Activated T-cell treated with anti-CD3 and anti-CD28 coated beads, Interleukin-2, amount 50 U/mL, for 24 hours (primary cell): ENCODE results near the gene EDIL3.

Source experiments
- DNase-seq: peaks from one replicate; pipeline ENCODE4 v3.0.0-alpha.2; 2020
- H3K27ac Mint-ChIP-seq: 2 replicates; pipeline ENCODE4 v1.8.0; 2020; ENCODE audit warnings: mild to moderate bottlenecking, mixed read lengths
- H3K27me3 Mint-ChIP-seq: 2 replicates; pipeline ENCODE4 v1.8.0; 2020; ENCODE audit warnings: mixed read lengths
- H3K36me3 Mint-ChIP-seq: 2 replicates; pipeline ENCODE4 v1.8.0; 2020; ENCODE audit warnings: low read depth, mixed read lengths
- H3K4me1 Mint-ChIP-seq: 2 replicates; pipeline ENCODE4 v1.8.0; 2020; ENCODE audit warnings: low read depth, mixed read lengths
- H3K4me3 Mint-ChIP-seq: 2 replicates; pipeline ENCODE4 v1.8.0; 2020; ENCODE audit warnings: mild to moderate bottlenecking, moderate library complexity, mixed read lengths
- H3K9me3 Mint-ChIP-seq: 2 replicates; pipeline ENCODE4 v1.8.0; 2020; ENCODE audit warnings: mixed read lengths

Gene EDIL3

DNA sequence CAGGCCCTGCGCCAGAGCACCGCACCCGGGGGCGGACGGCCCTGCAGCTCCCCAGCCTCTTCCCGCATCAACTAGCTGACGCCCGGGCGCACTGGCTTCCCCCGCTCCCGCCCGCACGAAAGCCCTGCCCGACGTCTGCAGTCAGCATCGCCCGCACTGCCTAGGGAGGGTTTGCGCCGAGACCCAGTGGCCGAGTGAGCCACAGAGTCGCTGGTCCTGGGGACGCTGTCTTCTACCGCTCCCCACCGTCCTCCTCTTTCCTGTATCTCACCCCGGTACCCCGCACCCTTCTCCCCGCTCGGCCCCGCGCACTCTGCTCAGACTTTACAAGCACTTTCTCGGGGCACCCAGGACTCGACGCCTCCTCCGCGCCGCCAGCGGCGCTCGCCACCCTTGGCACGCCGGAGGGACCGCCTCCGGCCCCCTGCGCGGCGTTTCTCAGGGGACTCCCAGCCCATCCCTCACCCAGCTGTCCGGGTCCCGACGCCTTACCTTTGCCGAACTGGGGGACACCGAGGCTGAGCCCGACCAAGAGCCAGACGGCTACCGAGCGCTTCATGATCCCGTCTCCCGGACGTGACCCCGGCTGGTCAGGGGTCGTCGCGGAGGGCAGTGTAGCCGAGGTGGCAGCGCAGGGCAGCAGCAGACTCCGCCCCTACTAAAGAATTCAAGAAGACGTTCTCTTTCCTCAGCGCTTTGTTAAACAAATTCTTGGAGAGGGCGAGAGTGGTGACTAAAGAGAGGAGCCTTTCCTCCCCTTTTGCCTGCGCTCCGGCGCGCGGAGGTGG is 670 bp downstream of the EDIL3 start:
- Mint-ChIP-seq H3K27me3 (peaks cover 49% of the 10 kb centered on the region), H3K9me3 (no peaks in the 10 kb centered on the region), H3K27ac (no peak overlapping the region), H3K4me1 (peaks cover 8% of the 10 kb centered on the region), H3K36me3 (no peaks in the 10 kb centered on the region), H3K4me3 (no peak overlapping the region)
- no peak for DNase-seq

DNA sequence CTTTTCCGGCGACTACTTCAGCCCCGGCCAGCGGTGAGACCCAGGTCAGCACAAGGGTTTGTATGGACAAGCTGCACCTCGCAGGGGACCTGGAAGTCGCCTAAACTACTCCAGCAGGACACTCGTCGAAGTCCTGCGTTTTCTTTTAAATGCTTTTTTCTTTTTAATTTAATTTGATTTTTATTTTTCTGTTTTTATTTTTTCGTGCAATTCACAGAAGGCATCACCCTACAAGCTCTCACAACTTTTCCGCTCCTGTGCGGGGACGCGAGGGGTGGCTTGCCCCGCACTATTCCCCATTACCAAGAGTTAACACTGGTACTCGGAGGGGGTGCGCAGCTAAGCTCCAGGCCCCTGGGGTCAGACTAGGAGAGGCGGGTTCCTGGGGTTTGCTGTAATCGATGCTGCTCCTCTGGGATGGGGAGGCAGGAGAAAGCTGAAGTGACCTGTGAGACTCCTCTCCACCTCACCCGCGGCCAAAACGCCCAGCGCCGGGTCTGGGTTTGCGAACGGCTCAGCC is 1.3 kb downstream of the EDIL3 start:
- H3K27ac Mint-ChIP-seq, result no peak overlapping the region
- peaks cover 49% of the 10 kb centered on the region for H3K27me3 Mint-ChIP-seq
- peaks cover 8% of the 10 kb centered on the region for H3K4me1 Mint-ChIP-seq
- no peaks in the 10 kb centered on the region for H3K36me3 Mint-ChIP-seq
- no peak overlapping the region for H3K4me3 Mint-ChIP-seq
- H3K9me3 Mint-ChIP-seq, result no peaks in the 10 kb centered on the region
- DNase-seq, result no peak

DNA sequence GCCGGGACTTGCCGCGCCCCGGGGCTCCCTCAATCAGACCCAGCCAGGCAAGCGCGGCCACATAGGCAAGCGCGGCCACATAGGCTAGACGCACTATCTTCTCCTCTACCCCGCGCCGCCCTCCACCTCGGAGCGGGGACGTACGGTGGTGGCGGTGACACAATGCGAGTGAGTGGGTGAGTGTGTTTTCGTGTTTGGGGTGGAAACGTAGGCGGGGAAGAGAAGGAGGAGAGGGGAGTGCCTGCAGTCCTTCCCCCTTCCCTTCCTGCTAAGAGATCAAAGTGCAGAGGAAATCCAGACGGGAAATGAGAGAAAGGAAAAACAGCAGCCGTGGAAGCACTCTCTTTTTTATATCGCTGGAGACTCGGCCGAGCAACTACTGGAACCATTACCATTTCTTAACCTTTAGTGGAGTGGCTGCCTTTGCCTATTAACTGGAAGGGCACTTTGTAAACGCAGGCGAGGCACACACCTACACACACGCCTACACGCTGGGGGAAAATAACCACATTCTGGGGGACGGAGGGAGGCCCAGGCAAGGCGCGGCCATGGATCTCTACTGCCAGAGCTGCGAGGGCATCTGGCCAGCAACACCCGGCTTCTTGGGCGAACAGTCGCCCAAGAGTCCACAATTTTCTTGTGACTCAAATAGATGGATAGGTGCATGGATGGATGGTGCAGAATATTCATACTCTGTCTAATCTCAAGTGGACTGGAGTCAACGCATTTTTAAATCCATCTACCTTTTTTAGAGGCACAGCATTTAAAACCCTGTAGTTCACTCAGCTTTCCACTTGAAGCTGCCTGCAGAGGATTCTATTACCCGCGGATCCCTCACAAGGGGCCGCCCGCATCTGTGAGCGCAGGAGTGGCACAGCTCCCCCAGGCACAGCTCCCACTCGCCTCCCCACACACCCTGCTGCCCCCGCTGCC is 2.1 kb downstream of the EDIL3 start:
- no peak for DNase-seq
- H3K4me1 Mint-ChIP-seq, result peaks cover 8% of the 10 kb centered on the region
- no peak overlapping the region for H3K4me3 Mint-ChIP-seq
- H3K27me3 Mint-ChIP-seq, result peaks cover 49% of the 10 kb centered on the region
- no peaks in the 10 kb centered on the region for H3K9me3 Mint-ChIP-seq
- no peak overlapping the region for H3K27ac Mint-ChIP-seq
- no peaks in the 10 kb centered on the region for H3K36me3 Mint-ChIP-seq

DNA sequence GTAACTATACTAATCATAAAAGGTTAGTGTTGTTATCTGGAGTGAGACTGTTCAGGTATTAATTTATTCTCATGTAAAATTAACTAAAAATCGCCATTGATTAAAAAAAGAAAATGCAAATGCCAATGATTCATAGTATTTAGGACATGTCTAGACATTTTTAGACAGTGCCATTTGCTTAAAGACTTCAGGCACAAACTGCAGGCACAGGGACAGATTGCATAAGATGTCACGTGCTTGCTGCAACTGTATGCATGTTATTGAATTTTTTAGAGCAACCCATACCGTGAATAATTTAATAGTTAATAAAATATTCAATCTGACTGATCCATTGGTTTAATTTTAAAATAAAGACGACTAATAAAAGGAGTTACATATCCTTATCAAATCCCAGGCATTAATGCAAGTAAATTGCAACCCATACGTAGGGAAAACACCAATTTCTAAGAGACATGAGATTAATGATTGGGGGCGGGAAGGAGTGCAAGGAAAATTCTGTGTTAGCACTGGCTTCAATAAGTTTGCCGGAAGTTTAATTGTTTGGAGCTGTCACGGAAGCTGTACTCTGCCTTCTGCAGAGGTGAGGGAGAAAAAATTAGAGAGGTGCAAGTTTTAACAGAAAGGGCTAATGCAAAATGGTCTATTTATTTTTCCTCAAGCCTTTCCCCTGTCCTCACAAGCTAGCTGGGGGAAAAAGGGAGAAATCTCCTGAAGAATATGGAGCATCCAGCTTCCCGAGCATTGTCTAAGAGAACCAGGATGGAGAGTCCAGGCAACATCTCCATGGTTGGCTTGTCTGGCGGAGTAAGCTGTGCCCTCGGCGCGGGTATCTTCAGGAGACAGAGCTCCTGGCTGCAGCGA is 2.9 kb downstream of the EDIL3 start:
- H3K4me1 Mint-ChIP-seq, result peaks cover 8% of the 10 kb centered on the region
- peaks cover 47% of the 10 kb centered on the region for H3K27me3 Mint-ChIP-seq
- H3K27ac Mint-ChIP-seq, result no peak overlapping the region
- H3K36me3 Mint-ChIP-seq, result no peaks in the 10 kb centered on the region
- DNase-seq, result no peak
- no peak overlapping the region for H3K4me3 Mint-ChIP-seq
- no peaks in the 10 kb centered on the region for H3K9me3 Mint-ChIP-seq

DNA sequence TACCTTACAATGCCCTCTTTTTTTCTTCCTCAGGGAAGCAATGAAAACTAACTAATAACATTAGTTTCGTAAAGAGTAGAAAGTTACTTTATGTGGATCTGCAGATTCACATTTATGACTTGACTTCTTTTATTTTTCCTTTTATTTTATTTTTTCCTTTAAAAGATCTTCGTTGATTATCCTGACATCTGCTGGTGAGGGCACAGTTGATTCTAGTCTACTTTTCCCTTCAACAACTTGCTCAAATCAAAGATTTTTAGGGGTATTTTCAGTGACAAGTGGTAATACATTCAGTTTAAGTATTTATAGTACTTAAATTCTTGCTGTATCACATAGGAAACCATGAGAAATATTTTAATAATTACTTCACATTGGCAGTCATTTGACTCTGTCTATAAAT is 4.9 kb downstream of the EDIL3 start:
- no peak overlapping the region for H3K4me3 Mint-ChIP-seq
- no peak overlapping the region for H3K27ac Mint-ChIP-seq
- H3K27me3 Mint-ChIP-seq, result peaks cover 28% of the 10 kb centered on the region
- H3K4me1 Mint-ChIP-seq, result peaks cover 8% of the 10 kb centered on the region
- no peak for DNase-seq
- no peaks in the 10 kb centered on the region for H3K9me3 Mint-ChIP-seq
- H3K36me3 Mint-ChIP-seq, result no peaks in the 10 kb centered on the region

DNA sequence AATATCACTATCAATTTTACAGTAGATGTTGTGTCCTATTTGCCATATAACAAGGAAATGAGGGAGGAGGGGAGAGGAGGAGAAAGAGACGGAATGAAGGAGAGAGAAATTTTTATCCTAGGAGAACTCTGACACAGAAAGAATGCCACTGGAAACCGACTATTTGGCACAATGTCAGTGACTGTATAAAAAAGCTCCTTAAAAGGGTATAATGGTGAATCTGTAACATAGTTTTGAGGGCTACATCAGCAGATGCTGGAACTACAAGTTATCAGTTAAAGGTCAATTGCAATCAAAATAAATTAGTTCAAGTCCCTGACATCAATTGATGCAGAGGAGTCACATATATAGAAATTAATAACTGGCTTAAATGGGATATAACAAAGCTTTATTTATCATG is 5.7 kb downstream of the EDIL3 start:
- DNase-seq, result no peak
- H3K27ac Mint-ChIP-seq, result no peak overlapping the region
- H3K36me3 Mint-ChIP-seq, result no peaks in the 10 kb centered on the region
- peaks cover 24% of the 10 kb centered on the region for H3K27me3 Mint-ChIP-seq
- no peaks in the 10 kb centered on the region for H3K9me3 Mint-ChIP-seq
- peaks cover 7% of the 10 kb centered on the region for H3K4me1 Mint-ChIP-seq
- H3K4me3 Mint-ChIP-seq, result no peak overlapping the region

DNA sequence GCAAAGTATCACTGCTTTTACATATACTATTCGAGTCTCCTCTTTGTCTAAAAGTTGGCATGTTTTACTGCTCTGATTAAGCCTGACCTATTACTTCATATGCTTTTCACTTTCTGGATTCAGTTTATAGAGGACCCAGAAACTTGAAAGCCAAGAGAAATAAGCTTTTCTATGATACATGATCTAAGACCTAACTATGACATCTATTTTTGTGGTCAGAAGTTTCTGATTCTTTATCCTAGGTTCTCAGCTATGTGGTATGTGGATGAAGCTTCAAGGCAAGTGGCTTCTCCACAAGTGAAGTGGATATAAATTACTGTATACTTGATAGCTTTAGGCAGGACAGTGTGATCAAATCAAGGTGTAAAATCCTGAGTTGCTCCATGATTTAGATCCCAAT is 6.3 kb downstream of the EDIL3 start:
- no peak overlapping the region for H3K4me3 Mint-ChIP-seq
- H3K27me3 Mint-ChIP-seq, result peaks cover 19% of the 10 kb centered on the region
- peaks cover 1% of the 10 kb centered on the region for H3K9me3 Mint-ChIP-seq
- H3K27ac Mint-ChIP-seq, result no peak overlapping the region
- DNase-seq, result no peak
- H3K4me1 Mint-ChIP-seq, result peaks cover 5% of the 10 kb centered on the region
- no peaks in the 10 kb centered on the region for H3K36me3 Mint-ChIP-seq

DNA sequence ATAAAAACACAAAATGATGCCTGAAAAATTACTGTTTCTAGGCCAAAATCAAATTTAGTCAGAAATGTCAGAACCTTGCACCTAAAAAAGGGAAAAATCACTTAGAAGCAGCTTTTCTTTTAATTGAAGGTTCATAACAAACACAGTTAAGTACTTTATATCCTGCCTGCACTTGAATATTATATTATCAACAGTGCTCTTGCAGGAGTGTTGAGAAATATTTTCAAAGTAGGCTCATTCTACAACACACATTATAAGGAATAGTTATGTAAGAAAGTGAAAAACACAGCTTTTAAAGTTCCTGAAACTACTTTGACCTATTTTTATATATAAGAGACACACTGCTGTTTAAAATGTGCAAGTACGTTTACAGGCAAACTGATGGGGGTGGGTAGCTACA is 8.3 kb downstream of the EDIL3 start:
- Mint-ChIP-seq H3K4me3 (no peak overlapping the region), H3K9me3 (peaks cover 3% of the 10 kb centered on the region), H3K36me3 (no peaks in the 10 kb centered on the region), H3K27me3 (no peaks in the 10 kb centered on the region), H3K27ac (no peak overlapping the region), H3K4me1 (no peaks in the 10 kb centered on the region)
- DNase-seq, result no peak

DNA sequence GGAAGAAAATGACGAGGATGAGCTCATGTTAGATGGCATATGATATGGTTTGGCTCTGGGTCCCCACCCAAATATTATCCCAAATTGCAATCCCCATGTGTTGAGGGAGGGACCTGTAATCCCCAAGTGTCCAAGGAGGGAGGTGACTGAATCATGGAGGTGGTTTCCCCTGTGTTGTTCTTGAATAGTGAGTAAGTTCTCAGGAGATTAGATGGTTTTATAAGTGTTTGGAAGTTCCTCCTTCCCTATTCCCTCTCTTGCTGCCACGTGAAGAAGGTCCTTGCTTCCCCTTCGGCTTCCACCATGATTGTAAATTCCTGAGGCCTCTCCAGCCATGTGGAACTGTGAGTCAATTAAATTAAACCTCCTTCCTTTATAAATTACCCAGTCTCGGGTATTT is 10.1 kb downstream of the EDIL3 start:
- Mint-ChIP-seq H3K36me3 (no peaks in the 10 kb centered on the region), H3K9me3 (peaks cover 3% of the 10 kb centered on the region), H3K27ac (no peak overlapping the region), H3K4me3 (no peak overlapping the region), H3K27me3 (no peaks in the 10 kb centered on the region), H3K4me1 (no peaks in the 10 kb centered on the region)
- no peak for DNase-seq

DNA sequence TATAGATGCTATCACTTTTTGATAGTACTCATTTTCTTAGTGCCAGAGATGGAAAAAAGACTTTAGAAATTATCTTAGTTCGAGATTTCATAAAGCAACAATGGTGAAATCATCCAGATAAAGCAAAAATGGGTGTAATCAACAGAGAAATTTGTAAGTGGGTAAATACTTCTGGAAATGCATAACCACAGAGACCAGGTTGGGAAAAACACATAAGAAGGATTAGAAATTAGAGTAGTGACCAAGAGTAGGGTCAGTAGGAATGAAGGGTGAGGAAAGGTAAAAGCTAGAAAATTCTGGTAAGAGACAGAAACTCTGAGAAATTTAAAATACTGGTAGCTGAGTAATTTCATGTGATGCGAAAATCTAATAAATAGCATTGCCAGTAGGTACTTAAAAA is 11.2 kb downstream of the EDIL3 start:
- Mint-ChIP-seq H3K4me1 (no peaks in the 10 kb centered on the region), H3K27me3 (no peaks in the 10 kb centered on the region), H3K36me3 (no peaks in the 10 kb centered on the region), H3K9me3 (peaks cover 3% of the 10 kb centered on the region), H3K4me3 (no peak overlapping the region), H3K27ac (no peak overlapping the region)
- no peak for DNase-seq

DNA sequence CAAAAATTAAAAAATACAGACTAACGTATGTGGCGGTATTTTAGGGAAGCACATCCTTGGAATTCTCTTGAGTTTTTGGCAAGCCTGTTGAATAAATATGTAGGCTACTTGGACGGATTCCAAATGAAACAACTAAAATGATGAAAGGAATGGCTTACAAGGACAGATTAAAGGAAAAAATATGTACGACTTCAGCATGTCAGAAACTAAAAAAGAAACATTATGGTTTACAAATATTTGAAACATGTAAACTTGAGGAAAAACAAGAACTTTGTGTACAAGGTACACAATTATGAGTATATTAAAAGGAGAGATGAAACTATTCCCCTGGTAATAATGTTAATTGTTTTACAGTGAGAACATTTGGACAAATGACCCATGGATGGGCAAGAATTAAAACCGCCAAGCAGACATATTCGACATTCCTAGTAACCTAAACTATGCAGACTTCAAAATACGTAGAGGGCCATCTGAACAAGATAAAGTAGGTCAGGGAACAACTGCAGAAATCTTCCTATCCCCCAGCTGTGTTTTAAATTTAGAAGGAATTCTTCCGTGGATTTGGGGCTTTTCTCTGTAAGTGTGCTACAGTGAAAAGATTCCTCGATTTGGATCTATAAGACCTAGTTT is 12.5 kb downstream of the EDIL3 start:
- H3K27ac Mint-ChIP-seq, result no peak overlapping the region
- H3K4me1 Mint-ChIP-seq, result no peaks in the 10 kb centered on the region
- H3K4me3 Mint-ChIP-seq, result no peak overlapping the region
- no peak for DNase-seq
- H3K9me3 Mint-ChIP-seq, result peaks cover 3% of the 10 kb centered on the region
- no peaks in the 10 kb centered on the region for H3K27me3 Mint-ChIP-seq
- H3K36me3 Mint-ChIP-seq, result no peaks in the 10 kb centered on the region

DNA sequence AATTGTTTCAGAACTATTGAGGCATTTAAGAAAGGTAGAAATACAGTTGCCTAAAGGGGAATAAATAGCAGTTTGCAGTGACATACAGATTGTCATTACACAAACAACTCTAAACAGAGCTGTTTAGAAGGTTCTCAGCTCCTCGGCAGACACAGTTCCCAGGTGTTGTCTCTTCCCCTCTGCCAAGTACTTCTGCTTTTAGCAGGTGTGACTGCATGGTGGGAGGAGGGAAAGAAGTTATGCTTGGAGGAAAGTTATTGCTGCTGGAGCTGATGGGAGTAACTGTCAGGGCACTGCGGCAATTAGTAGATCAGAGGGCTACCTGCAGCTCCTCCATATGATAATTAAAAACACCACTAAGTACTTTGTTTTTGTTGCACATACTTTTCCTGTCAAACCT is 14.5 kb downstream of the EDIL3 start:
- no peaks in the 10 kb centered on the region for H3K4me1 Mint-ChIP-seq
- H3K36me3 Mint-ChIP-seq, result no peaks in the 10 kb centered on the region
- no peaks in the 10 kb centered on the region for H3K27me3 Mint-ChIP-seq
- DNase-seq, result no peak
- no peak overlapping the region for H3K27ac Mint-ChIP-seq
- peaks cover 3% of the 10 kb centered on the region for H3K9me3 Mint-ChIP-seq
- no peak overlapping the region for H3K4me3 Mint-ChIP-seq

DNA sequence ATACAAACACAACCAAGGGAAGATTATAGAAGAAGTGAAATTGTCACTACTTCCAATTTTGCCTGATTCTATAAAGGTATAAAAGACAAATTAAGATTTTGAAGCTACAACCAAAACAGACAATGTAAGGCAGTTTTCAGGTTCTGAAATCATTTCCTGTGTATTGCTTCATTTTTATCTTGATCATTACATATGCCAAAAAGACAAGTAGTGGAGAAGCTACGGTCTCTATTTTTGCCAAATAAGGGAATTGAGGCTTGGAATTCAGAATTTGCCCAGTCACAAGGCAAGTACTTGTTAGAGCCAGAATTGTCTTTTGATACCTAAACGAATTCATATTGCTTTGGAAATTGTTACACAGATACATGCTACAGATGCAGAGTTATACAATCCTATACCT is 20.6 kb downstream of the EDIL3 start:
- H3K4me3 Mint-ChIP-seq, result no peak overlapping the region
- no peaks in the 10 kb centered on the region for H3K36me3 Mint-ChIP-seq
- no peak overlapping the region for H3K27ac Mint-ChIP-seq
- no peaks in the 10 kb centered on the region for H3K9me3 Mint-ChIP-seq
- no peaks in the 10 kb centered on the region for H3K4me1 Mint-ChIP-seq
- no peaks in the 10 kb centered on the region for H3K27me3 Mint-ChIP-seq
- DNase-seq, result no peak
